ENCODE results near the gene FGD3.

Gene FGD3

DNA sequence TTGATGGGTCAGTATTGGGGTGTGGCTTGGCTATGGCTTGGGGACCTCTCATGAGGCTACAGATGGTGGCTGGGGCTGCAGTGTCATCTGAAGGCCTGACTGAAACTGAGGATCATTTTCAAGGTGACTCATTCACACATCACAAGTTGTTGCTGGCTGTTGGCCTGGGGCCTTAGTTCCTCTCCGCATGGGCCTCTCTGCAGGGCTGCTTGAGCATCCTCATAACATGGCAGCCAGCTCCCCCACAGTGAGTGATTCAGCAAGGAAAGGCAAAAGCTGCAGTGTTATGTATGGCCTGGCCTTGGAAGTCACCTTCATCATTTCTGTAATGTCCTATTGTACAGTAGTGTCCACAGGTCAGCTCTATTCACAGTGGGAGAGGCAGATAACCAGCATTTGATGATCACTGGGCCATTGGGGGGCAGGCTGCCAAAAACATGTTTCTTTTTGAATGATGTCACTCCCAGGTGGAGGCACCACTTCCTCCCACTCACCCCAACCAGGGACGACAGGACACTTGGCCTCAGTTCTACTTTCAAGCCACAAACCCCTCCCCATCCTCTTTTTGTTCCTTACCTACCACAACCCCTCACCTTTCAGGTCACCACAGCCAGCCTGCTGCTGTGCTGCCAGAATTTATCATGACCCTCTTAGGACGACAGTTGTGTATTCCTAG, 14.4 kb downstream of the FGD3 start:
- Histone ChIP-seq H3K9ac (ENCODE audit: low read length) (no peak overlapping the region), H3K4me3 (ENCODE audit: low read length) (no peak overlapping the region), H3K27me3 (ENCODE audit: control insufficient read depth, insufficient read depth, low read length) (no peaks in the 10 kb centered on the region), H3K4me1 (ENCODE audit: control insufficient read depth, low read depth, low read length) (no peaks in the 10 kb centered on the region), H3K9me3 (ENCODE audit: control insufficient read depth, low read depth, low read length) (no peaks in the 10 kb centered on the region), H3K27ac (ENCODE audit: low read length) (no peak overlapping the region), H3K36me3 (ENCODE audit: control insufficient read depth, low read depth, low read length) (no peaks in the 10 kb centered on the region)

GRCh38 chr9:92962303-92962649, 15.0 kb downstream of the FGD3 start:
- Histone ChIP-seq H3K4me1 (ENCODE audit: control insufficient read depth, low read depth, low read length) (no peaks in the 10 kb centered on the region), H3K9ac (ENCODE audit: low read length) (no peak overlapping the region), H3K9me3 (ENCODE audit: control insufficient read depth, low read depth, low read length) (no peaks in the 10 kb centered on the region), H3K27ac (ENCODE audit: low read length) (no peak overlapping the region), H3K27me3 (ENCODE audit: control insufficient read depth, insufficient read depth, low read length) (no peaks in the 10 kb centered on the region), H3K36me3 (ENCODE audit: control insufficient read depth, low read depth, low read length) (no peaks in the 10 kb centered on the region), H3K4me3 (ENCODE audit: low read length) (no peak overlapping the region)

DNA sequence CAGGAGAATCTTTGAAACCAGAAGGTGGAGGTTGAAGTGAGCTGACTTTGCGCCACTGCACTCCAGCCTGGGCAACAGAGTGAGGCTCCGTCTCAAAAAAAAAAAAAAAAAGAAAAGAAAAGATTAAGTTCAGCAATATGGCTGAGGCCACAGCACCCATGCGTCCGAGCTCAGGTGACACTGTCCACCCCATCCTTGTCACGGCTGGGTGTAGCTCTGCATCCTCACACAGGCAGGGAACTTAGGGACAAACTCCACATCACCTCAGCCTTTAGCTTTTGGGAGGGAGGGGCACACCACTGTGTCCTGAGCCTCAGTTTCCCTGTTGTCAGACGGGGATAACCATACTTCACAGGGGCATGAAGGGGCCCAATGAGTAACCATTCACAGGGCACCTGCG, 15.5 kb downstream of the FGD3 start:
- Histone ChIP-seq H3K36me3 (ENCODE audit: control insufficient read depth, low read depth, low read length) (no peaks in the 10 kb centered on the region), H3K27me3 (ENCODE audit: control insufficient read depth, insufficient read depth, low read length) (no peaks in the 10 kb centered on the region), H3K27ac (ENCODE audit: low read length) (no peak overlapping the region), H3K9ac (ENCODE audit: low read length) (no peak overlapping the region), H3K4me3 (ENCODE audit: low read length) (no peak overlapping the region), H3K4me1 (ENCODE audit: control insufficient read depth, low read depth, low read length) (no peaks in the 10 kb centered on the region), H3K9me3 (ENCODE audit: control insufficient read depth, low read depth, low read length) (no peaks in the 10 kb centered on the region)

GRCh38 chr9:92963831-92964606, 16.7 kb downstream of the FGD3 start:
- Histone ChIP-seq H3K4me1 (ENCODE audit: control insufficient read depth, low read depth, low read length) (no peaks in the 10 kb centered on the region), H3K27ac (ENCODE audit: low read length) (no peak overlapping the region), H3K9me3 (ENCODE audit: control insufficient read depth, low read depth, low read length) (no peaks in the 10 kb centered on the region), H3K36me3 (ENCODE audit: control insufficient read depth, low read depth, low read length) (no peaks in the 10 kb centered on the region), H3K4me3 (ENCODE audit: low read length) (no peak overlapping the region), H3K9ac (ENCODE audit: low read length) (no peak overlapping the region), H3K27me3 (ENCODE audit: control insufficient read depth, insufficient read depth, low read length) (no peaks in the 10 kb centered on the region)

DNA sequence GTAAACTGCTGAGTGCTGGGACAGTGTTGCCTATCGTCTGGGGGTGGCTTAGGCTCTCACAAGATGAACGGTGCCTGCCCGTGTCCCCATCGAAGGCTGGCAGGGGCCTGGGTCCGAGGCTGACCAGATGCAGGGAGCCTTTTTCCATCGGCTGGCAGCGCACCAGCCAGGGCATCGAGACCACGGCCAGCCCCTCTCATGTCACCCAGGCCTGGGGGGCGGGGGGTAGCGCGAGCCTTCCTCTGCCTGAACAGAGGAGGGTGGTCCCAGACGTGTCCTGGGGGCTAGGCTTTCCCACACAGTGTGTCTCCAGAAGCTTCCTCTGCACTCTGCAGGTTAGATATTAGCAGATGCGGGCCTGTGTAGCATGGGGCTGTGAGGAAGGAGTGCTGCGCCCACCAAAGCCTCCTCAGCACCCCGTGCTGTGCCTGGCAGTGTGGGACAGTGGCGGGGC, 17.3 kb downstream of the FGD3 start:
- Histone ChIP-seq H3K4me3 (ENCODE audit: low read length) (no peak overlapping the region), H3K36me3 (ENCODE audit: control insufficient read depth, low read depth, low read length) (no peaks in the 10 kb centered on the region), H3K27ac (ENCODE audit: low read length) (no peak overlapping the region), H3K4me1 (ENCODE audit: control insufficient read depth, low read depth, low read length) (peaks cover 5% of the 10 kb centered on the region), H3K9me3 (ENCODE audit: control insufficient read depth, low read depth, low read length) (no peaks in the 10 kb centered on the region), H3K27me3 (ENCODE audit: control insufficient read depth, insufficient read depth, low read length) (no peaks in the 10 kb centered on the region), H3K9ac (ENCODE audit: low read length) (no peak overlapping the region)

- no peaks in the 10 kb centered on the region for H3K27me3 ChIP-seq (ENCODE audit: control insufficient read depth, insufficient read depth, low read length)
- H3K9ac ChIP-seq (ENCODE audit: low read length) = no peak overlapping the region
- H3K27ac ChIP-seq (ENCODE audit: low read length) = no peak overlapping the region
- H3K4me3 ChIP-seq (ENCODE audit: low read length) = no peak overlapping the region
- peaks cover 11% of the 10 kb centered on the region for H3K4me1 ChIP-seq (ENCODE audit: control insufficient read depth, low read depth, low read length)
- H3K9me3 ChIP-seq (ENCODE audit: control insufficient read depth, low read depth, low read length) = no peaks in the 10 kb centered on the region
- no peaks in the 10 kb centered on the region for H3K36me3 ChIP-seq (ENCODE audit: control insufficient read depth, low read depth, low read length)
Observed at GRCh38 chr9:92965061-92965758, 17.9 kb downstream of the FGD3 start.

DNA sequence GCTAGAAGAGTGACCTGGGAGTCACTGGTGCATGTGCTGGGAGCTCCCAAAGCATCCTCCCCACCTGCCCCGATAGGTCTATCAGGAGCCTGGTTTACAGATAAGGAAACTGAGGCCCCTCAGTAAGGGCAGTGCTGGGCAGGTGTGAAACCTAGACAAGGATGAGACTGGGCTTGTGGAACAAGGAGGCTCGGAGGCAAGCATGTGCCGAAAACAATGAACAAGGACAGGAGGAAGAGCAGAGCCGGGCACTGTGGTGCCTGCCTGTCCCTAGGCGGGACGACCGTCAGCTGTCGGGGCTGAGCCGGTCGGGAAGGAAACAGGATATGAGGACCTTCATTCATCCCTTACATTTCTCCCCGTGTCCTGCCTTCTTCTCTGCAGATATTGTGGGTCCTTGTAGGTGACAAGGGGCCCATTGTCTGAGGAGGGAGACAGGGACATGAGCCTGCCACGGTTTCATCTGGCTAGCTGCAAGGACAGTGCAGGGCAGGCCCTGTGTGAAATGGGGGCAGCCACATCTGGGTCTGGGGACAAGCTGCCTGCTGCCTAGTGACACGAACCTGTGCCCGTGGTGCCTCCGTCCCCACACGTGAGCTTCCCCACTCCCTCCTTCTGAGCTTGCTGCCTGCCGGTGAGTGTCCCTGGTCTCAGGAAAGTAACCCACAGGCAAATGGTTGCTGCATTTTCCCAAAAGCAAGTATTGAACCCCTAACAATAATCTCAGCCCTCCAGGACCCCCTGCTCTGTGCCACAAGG, 18.6 kb downstream of the FGD3 start:
- no peak overlapping the region for H3K9ac ChIP-seq (ENCODE audit: low read length)
- peaks cover 18% of the 10 kb centered on the region for H3K4me1 ChIP-seq (ENCODE audit: control insufficient read depth, low read depth, low read length)
- no peak overlapping the region for H3K4me3 ChIP-seq (ENCODE audit: low read length)
- no peaks in the 10 kb centered on the region for H3K27me3 ChIP-seq (ENCODE audit: control insufficient read depth, insufficient read depth, low read length)
- H3K9me3 ChIP-seq (ENCODE audit: control insufficient read depth, low read depth, low read length) = no peaks in the 10 kb centered on the region
- H3K36me3 ChIP-seq (ENCODE audit: control insufficient read depth, low read depth, low read length) = no peaks in the 10 kb centered on the region
- no peak overlapping the region for H3K27ac ChIP-seq (ENCODE audit: low read length)

DNA sequence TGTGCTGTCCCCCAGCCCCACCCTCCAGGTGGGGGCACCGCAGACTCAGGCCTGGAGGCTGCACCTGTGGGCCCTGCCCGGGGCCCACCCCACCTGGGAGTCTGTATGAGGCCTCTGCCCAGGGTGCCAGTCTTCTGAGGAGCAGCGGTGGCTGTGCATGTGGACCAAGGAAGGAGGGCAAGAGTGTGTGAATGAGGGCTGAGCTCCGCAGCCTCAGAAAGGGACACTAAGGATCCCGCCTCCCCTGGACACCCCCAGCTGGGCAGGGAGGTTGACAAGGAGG, 19.1 kb downstream of the FGD3 start:
- Histone ChIP-seq H3K9ac (ENCODE audit: low read length) (no peak overlapping the region), H3K4me3 (ENCODE audit: low read length) (no peak overlapping the region)

GRCh38 chr9:92968081-92968480, 20.8 kb downstream of the FGD3 start:
- Histone ChIP-seq H3K27me3 (ENCODE audit: control insufficient read depth, insufficient read depth, low read length) (no peaks in the 10 kb centered on the region), H3K27ac (ENCODE audit: low read length) (no peak overlapping the region), H3K4me3 (ENCODE audit: low read length) (no peak overlapping the region), H3K9me3 (ENCODE audit: control insufficient read depth, low read depth, low read length) (no peaks in the 10 kb centered on the region), H3K36me3 (ENCODE audit: control insufficient read depth, low read depth, low read length) (no peaks in the 10 kb centered on the region), H3K4me1 (ENCODE audit: control insufficient read depth, low read depth, low read length) (peaks cover 30% of the 10 kb centered on the region), H3K9ac (ENCODE audit: low read length) (no peak overlapping the region)

More for the DNA sequence above, 19.1 kb downstream of the FGD3 start:
- H3K4me1 ChIP-seq (ENCODE audit: control insufficient read depth, low read depth, low read length) = peaks cover 22% of the 10 kb centered on the region
- H3K27ac ChIP-seq (ENCODE audit: low read length) = no peak overlapping the region
- no peaks in the 10 kb centered on the region for H3K9me3 ChIP-seq (ENCODE audit: control insufficient read depth, low read depth, low read length)
- H3K27me3 ChIP-seq (ENCODE audit: control insufficient read depth, insufficient read depth, low read length) = no peaks in the 10 kb centered on the region
- H3K36me3 ChIP-seq (ENCODE audit: control insufficient read depth, low read depth, low read length) = no peaks in the 10 kb centered on the region

DNA sequence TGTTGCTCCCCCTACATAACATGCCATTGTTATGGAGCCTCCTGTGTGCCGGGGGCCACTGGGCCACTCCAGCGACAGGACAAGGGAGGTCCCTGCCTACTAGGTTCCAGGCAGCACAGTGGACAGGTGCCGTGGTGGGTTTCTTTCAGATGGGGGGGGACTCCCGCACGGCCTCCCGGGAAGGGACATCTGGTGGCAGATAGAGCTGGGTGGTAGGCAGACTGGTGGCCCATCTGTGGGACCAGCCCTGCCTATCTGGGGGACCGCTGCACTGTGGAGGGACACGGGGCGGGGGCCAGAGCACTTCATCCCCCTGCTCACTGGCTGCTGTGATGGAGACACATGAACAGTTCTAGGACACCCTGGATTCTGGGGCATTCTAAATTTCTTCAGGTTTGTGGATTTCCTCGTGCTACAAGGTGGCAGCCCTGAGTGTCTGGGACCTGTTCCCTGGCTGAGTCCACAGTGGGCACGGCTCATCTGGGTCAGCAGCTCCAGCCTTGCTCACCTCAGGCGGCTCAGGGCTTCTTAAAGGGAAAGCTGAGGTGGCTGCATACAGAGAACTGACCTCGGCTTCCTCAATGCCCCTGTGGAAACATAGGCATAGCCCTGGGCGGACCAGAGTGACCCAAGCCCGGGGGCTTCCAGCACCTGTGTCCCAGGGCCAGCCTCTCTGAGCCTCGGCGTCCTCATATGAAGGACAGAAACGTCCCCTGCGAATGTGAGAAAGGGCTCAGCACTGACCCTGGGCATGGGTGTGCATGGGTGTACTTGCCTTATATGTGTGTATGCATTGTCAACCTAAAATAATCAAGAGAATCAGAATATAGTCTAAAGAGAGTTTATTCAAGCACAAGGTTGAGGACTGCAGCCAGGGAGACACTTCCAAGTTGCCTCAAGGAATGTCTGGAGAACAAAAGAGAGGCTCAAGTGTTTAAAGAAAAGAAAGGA, 22.5 kb downstream of the FGD3 start:
- peaks cover 30% of the 10 kb centered on the region for H3K4me1 ChIP-seq (ENCODE audit: control insufficient read depth, low read depth, low read length)
- H3K27me3 ChIP-seq (ENCODE audit: control insufficient read depth, insufficient read depth, low read length) = no peaks in the 10 kb centered on the region
- H3K9me3 ChIP-seq (ENCODE audit: control insufficient read depth, low read depth, low read length) = no peaks in the 10 kb centered on the region
- peak overlapping the region; percentile 17 for H3K9ac ChIP-seq (ENCODE audit: low read length)
- H3K4me3 ChIP-seq (ENCODE audit: low read length) = peak overlapping the region; percentile 34
- H3K27ac ChIP-seq (ENCODE audit: low read length) = peak overlapping the region; percentile 78
- H3K36me3 ChIP-seq (ENCODE audit: control insufficient read depth, low read depth, low read length) = no peaks in the 10 kb centered on the region
